GM19239 (cell line): ENCODE data around the gene ARF1.

Source experiments
- DNase-seq: peaks from one replicate; pipeline ENCODE4 v3.0.0; 2011; ENCODE audit warnings: low spot score; ENCODE audit not compliant: insufficient read length
- FAIRE-seq: peaks from 2 replicates; lab custom pipeline; 2011; peaks lifted over from hg19 to GRCh38; lab: Jason Lieb, UNC

Gene ARF1

GRCh38 chr1:228048659-228049298, 33.7 kb upstream of the ARF1 start:
- DNase-seq, result no peak
- no peak for FAIRE-seq

- FAIRE-seq (no peak), DNase-seq (no peak)
Observed at GRCh38 chr1:228050571-228051231, 31.8 kb upstream of the ARF1 start.

GRCh38 chr1:228058172-228058948, 24.1 kb upstream of the ARF1 start:
- FAIRE-seq, result no peak
- no peak for DNase-seq

GRCh38 chr1:228058949-228059633, 23.4 kb upstream of the ARF1 start:
- FAIRE-seq (no peak), DNase-seq (no peak)

- FAIRE-seq, result no peak
Observed at GRCh38 chr1:228059634-228060457, 22.7 kb upstream of the ARF1 start.

GRCh38 chr1:228060458-228061190, 21.9 kb upstream of the ARF1 start:
- no peak for FAIRE-seq
- DNase-seq, result no peak

More at GRCh38 chr1:228059634-228060457, 22.7 kb upstream of the ARF1 start:
- DNase-seq, result peak; percentile 48

GRCh38 chr1:228061411-228062084, 21.0 kb upstream of the ARF1 start:
- FAIRE-seq, result no peak
- no peak for DNase-seq

GRCh38 chr1:228062085-228062791, 20.3 kb upstream of the ARF1 start:
- DNase-seq (no peak), FAIRE-seq (no peak)

GRCh38 chr1:228062812-228063211, 19.7 kb upstream of the ARF1 start:
- FAIRE-seq, result no peak
- DNase-seq, result no peak

GRCh38 chr1:228063251-228064191, 19.0 kb upstream of the ARF1 start:
- FAIRE-seq (no peak), DNase-seq (no peak)

GRCh38 chr1:228064296-228064695, 18.2 kb upstream of the ARF1 start:
- FAIRE-seq (no peak), DNase-seq (no peak)

GRCh38 chr1:228064741-228065542, 17.6 kb upstream of the ARF1 start:
- FAIRE-seq (no peak), DNase-seq (no peak)

- no peak for FAIRE-seq
- DNase-seq, result no peak
Observed at GRCh38 chr1:228065543-228066347, 16.8 kb upstream of the ARF1 start.

GRCh38 chr1:228066416-228066815, 16.1 kb upstream of the ARF1 start:
- no peak for FAIRE-seq
- DNase-seq, result no peak

GRCh38 chr1:228066891-228067654, 15.4 kb upstream of the ARF1 start:
- no peak for DNase-seq
- FAIRE-seq, result no peak
